Right lung (tissue), 5 donors: ENCODE results near the gene PLEKHJ1. TPM values are rescaled to one million over a fixed set of nuclear protein-coding genes. Genes with fewer than 3 reads are reported as not detected.

ENCODE experiments used
- DNase-seq, 2 donors: peaks; one replicate each; pipeline ENCODE4 v3.0.0-alpha.2; 2013
- polyA plus RNA-seq, 5 donors: library from polyadenylated mRNA; unstranded; fragments of 120-200 nt; gene quantifications; one replicate each; pipeline versions ENCODE4 v1.2.1 to v1.2.3, GENCODE V29; 2013; ENCODE audit warnings: inconsistent platforms in 1 of 5, low replicate concordance in 1 of 5; ENCODE audit not compliant: insufficient read length in 5 of 5, insufficient read depth in 1 of 5

PLEKHJ1 gene
- polyA plus RNA-seq, 5 donors: 39.5 to 76.7 (median 50.7) TPM

DNA sequence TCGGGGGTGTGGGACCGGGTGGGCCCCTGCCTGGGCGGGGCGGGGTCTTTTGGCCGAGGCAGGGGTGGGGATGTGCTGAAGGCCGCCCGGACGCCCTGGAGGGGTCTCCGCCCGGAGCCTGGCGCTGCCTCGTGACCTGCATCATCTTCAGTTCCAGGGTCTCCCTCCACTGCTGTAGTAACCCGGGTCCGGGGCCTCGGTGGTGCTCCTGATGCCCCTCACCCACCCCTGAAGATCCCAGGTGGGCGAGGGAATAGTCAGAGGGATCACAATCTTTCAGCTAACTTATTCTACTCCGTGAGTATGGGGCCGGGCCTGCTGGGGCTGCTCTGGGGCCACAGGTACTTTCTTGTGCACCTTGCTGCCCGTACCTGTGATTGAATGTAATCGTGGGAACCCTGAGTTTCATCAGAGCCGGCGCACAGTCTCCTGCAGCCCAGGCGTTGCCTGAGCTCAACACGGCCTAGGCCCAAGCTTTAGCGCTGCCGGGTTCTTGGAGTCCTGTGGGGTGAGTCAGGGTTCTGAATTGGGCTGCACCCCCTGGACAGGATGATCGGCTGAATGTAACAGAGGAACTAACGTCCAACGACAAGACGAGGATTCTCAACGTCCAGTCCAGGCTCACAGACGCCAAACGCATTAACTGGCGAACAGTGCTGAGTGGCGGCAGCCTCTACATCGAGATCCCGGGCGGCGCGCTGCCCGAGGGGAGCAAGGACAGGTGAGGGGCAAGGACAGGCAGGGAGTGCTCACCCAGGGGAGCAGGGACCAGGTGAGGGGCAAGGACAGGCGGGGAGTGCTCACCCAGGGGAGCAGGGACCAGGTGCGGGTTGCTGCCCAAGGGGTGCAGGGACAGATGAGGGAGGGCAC, 35.3 kb upstream of the PLEKHJ1 start:
- DNase-seq: no peak

DNA sequence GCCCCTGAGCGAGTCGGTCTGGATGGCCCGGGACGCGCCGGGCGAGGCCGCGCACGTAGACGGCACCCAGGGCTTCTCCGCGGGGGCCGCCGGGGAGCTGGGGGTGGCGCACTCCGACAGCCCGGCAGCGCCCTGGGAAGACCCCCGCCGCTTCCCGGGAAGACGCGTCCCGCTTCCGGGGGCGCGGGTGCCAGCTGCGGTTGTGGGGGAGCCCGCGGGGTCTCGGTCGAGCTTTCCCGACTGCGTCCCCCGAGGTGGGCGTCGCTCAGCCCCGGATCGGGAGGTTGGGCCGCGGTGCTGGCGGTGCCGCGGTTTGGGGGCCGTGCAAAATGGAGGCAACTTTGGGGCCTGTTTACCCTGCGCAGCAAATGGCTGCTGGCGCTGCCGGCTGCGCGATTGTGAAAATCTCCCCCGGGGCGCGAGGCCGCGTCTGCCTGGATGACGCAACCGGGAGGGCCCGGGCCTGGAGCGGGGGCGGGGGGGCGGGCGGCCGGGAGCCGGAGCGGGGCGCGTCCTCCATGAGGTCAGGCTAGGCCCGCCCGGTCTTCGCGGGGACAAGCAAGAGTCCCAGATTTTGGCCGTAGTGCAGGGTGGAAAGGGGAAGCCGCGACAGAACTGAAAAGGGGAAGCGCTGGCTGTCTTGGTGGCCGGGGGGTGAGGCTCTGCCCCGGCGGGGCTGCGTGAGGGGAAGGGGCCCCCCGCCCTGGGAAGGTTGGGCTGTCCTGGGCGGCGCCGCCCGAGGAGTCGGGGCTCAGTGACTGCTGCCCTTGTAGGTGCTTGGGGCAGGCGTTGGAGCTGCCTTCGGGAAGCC, 34.5 kb upstream of the PLEKHJ1 start:
- peak; percentile 79 to 86 for DNase-seq

DNA sequence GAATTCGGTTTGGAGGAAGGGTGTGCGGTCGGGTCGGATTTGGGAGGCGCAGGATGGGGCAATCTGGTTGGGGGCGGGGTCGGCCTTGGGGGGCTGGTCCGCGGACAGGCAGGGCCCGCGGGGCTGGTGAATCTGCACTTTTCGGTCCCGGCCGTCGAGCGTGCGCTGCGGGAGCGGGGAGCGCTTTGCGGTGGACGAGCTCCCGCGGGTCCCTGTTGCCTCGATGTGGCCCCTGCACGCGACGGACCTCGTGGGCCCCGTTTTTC, 34.0 kb upstream of the PLEKHJ1 start:
- DNase-seq: no peak

DNA sequence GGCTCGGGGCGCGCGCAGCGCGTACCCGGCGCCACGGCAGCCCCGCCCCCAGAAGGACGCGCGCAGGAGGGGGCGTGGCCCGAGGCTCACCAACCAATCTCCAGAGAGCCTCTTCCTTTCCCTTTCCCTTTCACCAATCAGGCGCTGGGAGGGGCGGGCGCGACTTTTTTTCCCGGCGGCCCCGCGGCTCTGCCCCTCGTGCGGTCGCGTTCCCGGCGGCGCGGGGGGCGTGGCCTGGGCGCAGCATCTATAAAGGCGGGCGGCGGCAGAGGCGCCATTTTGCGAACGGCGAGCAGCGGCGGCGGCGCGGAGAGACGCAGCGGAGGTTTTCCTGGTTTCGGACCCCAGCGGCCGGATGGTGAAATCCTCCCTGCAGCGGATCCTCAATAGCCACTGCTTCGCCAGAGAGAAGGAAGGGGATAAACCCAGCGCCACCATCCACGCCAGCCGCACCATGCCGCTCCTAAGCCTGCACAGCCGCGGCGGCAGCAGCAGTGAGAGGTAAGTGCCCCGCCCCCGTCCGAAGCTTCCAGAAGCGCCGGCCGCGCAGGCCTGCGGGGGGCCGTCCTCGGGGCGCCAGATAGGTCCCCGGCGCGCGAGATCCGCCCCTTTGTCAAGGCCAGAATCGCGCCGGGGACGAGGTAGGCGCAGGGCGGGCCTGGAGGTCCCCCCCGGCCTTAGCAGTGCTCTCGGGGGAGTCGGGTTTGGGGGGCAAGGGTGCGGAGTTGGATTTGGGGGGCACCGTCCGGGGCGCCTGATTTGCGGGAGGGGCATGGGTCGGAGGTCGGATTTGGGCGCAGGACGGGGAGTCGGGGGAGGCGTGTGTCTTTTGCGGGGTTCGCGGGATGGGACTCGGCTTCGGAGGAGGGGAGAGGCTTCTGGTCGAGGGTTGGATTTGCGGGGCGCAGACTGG, 33.4 kb upstream of the PLEKHJ1 start:
- peak; percentile 97 for DNase-seq

DNA sequence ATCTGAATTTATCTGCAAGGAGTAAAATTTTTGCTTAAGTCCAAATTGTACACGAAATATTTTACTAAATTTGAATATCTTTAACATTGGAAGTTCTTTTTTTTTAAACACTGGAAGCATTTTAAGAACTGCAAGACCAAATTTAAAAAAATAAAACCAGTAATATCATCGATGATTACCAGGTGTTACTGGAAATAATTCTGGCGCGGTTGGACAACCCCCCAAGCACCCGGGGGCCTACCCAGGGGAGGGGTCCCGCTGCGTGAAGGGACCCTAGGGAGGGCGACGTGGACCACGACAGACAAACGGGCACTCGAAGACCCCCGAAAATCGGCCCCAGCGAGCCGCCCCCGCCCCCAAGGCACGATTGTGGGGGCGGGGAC, 32.7 kb upstream of the PLEKHJ1 start:
- no peak for DNase-seq

DNA sequence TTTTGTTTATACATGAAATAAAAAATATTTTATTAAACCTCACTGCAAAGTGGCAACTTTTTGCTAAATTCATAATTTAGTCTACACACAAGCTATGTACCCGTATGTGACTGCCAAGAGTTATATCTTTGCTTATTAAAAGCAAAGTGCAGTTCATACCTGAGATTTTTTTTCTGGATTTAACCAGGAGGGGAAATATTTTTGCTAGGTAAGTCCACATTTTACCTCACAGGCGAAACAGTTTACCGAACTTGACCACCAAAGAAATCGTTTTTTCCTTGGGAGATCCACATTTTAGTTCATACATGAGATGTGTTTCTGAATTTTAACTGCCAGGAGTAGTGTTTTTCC, 32.3 kb upstream of the PLEKHJ1 start:
- DNase-seq: no peak

DNA sequence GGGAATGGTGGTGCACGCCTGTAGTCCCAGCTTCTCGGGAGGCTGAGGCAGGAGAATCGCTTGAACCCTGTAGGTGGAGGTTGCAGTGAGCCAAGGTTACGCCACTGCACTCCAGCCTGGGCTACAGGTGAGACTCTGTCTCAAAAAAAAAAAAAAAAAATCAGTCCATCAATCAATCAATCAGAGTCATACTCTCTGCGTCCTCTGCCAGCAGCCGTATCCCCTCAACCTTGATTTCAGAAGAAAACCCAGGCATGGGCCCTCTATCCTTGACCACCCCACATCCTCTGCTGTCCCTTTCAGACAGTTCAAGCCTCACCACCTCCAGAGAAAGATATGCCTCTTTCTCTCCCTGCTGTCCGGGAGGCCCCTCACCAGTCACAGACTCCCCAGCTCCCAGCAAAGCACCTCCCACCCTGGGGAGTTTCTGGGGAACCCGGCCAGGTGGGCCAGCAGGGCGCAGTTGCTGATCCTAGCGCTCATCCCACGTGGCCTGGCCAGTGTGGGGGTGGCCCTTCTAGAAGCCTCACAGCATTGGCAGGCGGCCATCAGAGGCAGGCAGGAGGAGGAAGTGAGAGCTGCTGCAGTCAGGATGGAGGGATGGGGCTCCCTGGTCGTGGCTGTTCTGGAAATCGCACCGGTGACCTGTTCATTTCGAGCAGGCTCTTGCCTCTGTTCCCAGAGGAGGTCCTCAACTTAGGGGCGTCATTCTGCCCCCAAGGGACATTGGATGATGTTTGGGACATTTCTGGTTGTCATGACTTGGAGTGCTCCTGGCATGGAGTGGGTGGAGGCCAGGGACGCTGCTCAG, 30.3 kb upstream of the PLEKHJ1 start:
- DNase-seq: peak in 1 of 2 donors; percentile 44

DNA sequence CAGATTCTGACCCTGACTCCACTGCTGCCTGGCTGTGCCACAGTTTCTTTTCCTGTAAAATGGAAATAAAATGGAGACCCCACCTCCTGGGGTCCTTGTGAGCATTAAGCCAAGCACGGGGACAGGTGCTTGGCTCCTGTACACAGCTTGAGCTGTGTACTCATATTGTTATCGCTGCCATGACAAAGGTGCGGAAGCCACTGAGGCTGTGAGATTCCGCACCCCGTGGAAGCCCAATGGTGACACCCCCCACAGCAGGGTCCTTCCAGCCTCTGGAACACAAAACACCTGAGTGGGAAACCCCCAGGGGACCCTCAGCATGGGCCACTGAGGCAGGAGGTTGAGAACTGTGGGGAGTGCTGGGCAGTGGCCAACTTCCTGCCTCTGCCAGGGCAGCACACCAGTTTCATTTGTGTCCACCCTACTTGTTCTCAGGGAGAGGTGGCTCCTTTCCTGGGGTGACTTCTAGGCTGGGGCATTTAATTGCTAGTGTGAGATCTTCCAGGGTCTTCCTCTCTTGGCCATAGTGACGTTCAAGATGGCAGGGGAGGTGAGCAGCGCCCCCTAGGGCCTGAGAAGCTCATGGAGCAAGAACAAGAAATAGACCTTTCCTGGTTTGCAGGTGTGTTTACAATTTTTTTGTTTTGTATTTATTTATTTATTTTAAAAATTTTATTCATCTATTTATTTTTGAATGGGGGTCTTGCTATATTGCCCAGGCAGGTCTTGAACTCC, 25.5 kb upstream of the PLEKHJ1 start:
- no peak for DNase-seq

DNA sequence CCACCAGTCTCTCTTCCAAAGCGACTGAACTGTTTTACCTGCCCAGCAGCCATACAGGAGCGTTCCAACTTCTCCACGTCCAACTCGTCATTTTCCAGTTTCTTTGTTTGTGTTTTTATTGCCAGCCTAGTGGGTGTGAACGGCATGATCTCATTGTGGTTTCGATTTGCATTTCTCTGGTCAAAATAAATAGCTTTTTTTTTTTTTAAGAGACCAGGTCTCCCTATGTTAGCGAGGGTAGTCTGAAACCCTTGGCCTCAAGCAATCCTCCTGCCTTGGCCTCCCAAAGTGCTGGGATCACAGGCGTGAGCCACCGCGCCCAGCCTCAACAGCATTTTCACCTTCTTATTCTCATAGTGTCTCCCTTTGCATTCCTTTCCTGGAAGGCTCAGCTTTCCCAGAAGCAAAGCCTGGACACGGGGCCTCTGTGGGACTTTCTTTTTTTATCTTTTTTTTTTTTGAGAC, 24.2 kb upstream of the PLEKHJ1 start:
- no peak for DNase-seq

DNA sequence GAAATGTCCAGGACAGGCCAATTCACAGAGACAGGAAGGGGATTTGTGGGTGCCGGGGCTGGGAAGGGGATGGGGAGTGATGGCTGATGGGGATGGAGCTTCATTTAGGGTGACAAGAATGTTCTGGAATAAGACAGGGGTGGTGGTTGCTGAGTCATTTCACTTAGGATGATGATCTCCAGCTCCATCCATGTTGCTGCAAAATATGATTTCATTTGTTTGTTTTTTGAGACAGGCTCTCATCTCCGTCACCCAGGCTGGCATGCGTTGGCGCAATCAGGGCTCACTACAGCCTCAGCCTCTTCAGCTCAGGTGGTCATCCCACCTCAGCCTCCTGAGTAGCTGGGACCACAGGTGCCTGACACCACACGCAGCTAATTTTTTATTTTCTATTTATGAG, 23.2 kb upstream of the PLEKHJ1 start:
- no peak for DNase-seq

DNA sequence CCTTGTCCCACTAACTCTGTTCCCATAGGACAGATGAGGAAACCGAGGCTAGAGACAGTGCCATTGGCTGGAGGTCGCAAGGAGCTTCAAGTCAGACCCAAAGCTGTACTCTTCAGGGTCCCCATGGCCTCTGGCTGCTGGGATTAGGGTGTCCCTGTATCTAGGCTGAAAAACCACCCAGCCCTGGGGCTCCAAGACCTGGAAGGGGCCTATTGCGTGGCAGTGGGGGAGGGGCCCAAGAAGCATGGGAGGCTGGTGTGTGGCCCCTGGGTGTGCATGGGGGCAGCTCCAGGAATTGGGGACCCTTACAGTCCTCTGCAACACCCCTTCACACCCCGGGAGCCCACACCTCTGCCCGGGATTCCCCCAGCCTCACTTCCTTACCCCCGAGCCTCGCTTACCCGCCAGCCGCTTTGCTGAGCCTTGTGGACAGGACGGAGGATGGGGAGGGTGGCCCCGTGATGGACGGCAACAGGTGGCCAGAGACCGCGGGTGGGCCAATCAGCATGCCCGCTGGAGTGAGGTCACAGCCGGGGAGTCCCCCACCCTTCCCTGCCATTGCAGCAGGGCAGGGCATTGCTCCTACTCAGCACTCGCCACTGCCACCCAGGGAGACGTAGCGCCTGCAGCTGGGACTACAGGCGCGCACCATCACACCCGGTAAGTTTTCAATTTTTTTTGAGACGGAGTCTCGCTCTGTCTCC, 20.0 kb upstream of the PLEKHJ1 start, which contains the start of gene JSRP1:
TSS of gene JSRP1 (minus strand) at position 436 of the 704 bp plus-strand sequence. CDS start 1,103 bp downstream, outside the sequence.
- no peak for DNase-seq

DNA sequence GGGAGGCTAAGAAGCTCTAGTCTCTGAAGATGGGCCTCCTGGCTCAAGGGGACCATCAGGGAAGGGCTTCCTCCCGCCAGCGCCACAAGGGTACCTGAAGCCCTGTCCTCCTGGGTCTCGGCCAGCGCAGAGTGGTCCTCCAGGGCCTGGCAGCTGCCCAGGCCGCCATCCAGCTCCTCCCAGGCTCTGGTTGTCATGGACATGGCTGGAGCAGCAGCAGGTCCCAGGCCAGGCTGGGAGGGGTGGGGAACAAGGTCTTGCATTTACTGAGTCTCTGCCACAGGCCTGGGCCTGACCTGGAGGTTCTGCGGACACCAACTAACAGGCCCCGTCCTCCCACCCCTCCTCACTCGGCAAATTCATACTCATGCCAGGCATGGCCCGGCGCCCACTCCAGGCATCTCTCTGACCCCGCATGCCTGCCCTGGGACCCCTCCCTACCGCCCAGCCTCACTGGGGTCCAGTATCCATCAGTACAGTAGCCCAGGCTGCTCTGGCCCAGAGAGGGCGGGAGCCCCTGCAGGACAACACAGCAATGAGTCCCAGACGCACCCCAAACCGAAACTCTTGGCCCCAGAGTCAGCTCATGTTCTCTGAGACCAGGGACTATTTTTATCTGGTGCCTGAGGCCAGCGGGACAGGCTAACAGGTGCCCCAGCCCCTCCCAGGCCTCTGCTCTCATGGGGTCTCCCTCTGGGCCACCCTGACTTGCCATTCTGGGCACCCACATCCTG, 19.1 kb upstream of the PLEKHJ1 start:
- DNase-seq: no peak

DNA sequence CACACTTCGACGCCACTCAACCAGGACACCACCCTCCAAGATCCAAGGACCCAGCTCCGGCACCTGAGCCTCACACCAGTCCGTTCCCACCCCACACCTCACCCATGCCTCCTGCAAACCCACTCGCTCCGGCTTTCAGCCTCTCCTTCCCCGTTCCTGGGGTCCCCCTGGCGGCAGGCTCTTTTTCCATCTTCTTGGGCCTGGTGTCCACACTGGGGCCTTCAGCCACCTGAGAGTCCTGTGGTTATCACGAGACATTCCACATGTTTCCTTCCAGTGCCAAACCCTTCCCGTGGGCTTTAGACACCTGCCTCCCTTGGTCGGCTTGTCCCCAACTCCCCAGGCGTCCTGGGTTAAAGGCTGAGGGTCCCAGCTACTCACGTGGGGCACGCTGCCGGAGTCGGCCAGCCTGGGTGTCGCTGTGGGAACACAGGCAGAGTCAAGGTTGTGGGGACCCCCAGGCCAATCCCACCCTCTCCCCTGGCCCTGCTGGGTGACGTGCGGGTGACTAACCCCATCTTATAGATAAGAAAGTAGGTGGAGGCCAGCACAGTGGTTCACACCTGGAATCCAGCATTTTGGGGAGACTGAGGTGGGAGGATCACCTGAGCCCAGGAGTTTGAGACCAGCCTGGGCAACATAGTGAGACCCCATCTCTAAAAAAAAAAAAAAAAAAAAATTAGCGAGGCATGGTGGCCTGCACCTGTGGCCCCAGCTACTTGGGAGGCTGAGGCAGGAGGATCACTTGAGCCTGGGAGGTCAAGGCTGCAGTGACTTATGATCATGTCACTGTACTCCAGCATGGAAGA, 18.1 kb upstream of the PLEKHJ1 start:
- DNase-seq: no peak

DNA sequence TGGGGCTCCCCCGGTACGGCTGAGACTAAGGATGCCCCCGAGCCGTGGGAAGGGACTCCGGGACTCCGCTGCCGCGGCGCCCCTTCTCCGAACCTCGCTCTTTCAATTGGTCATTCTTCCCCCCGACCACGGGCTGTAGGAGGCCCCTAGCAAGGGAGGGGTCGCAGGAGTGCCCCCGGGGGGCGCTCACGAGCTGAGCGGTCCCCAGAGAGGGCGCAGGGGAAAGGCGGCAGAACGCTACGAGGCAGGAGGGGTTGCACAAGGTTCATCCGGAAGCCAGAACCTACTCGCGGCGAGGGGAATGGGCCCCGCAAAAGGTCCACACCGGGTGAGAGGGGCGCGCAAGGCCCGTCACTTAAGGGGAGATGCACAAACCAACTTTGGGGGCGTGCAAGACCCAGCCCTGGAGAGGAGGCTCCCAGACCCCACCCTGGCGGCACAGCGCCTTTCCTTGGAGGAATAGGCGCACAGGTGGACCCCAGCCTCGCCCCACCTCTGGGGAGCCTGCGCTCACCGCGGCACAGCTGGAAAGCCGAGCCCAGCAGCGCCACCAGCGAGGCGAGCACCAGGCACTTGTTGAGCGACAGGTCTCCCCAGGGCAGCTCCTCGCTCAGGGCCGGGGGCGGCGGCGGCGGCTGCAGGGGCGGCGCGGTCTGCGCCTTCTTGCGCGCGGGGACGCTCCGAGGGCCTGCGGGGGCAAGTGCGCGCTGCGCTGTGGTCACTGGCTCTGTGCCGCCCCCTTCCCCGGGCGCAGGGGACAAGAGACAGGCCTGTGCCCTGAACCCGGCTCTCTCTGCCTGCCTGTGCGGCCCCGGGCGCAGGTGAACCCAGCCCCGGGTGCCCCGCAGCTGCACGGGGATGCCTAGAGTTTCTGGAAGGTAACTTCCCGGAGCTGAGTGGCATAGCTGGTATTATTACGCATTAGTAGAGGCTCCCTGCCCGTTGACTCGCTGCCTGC, 17.3 kb upstream of the PLEKHJ1 start:
- no peak for DNase-seq

DNA sequence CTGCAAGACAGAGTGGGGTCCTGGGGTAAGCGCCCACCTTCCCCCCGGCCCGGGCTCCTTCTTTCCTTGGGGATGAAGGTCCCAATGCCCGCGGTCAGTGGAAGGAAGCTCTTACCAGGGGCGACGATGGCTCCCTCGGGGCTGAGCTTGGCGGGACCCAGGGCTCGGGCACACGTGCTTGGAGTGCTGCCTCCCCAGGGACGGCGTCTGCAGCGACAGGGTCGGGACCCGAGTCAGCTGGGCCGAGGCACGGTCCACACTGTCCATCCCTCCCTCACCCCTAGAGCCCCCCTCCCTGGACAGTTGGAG, 16.6 kb upstream of the PLEKHJ1 start:
- no peak for DNase-seq

DNA sequence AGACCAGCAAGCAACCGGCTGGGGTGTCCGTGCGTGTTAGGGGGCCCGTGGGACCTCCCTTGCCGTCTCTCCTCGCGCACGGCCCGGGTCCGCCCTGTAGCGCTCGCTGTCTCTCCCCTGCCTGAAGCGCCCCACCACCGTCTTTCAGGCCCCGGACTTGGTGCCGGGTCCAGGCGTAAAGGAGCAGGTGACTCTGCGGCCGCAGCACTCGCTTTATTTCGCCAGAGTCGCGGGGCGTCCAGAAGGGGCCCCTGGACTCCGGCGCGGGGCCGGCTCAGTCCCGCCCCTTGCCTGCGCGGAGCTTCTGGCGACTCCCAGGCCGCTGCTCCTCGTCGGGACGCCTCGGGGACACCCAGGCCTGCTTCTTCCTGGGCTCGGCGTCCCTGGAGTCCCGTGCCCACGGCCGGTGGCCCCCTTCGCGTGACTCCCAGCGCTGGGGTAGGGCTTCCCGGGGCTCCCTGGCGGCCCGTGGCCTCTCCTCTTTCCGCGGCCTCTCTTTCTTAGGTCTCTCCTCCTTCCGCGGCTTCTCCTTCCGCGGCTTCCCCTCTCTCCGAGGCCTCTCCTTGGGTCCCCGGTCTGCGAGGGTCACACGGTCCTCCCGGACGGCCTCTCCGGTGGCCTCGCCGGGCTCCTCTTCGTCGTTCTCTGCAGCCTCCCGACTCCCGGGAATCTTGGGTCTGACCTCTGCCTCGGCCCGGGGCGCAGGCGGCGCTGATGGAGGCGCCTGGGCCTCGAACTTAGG, 16.1 kb upstream of the PLEKHJ1 start:
- DNase-seq: no peak
